Hepatocyte (in vitro differentiated cells): ENCODE measurements around the gene GAS6. TPM values are rescaled to one million over a fixed set of nuclear protein-coding genes. Genes with fewer than 3 reads are reported as not detected.

Source experiments
- DNase-seq: peaks from one replicate; pipeline ENCODE4 v3.0.0-alpha.2; 2016; ENCODE audit warnings: low spot score
- H2AFZ ChIP-seq: fragments of 200-600 bp; sonication (generic); 2 replicates; pipeline ENCODE4 v1.6.0; 2016; ENCODE audit warnings: antibody characterized with exemption, mild to moderate bottlenecking
- H3K27ac ChIP-seq: fragments of 200-600 bp; sonication (generic); 2 replicates; pipeline ENCODE4 v1.5.1; 2016; ENCODE audit warnings: mild to moderate bottlenecking
- H3K27me3 ChIP-seq: fragments of 200-600 bp; sonication (generic); 2 replicates; pipeline ENCODE4 v1.6.1; 2016
- H3K36me3 ChIP-seq: fragments of 200-600 bp; sonication (generic); replicated peaks from 2 replicates; pipeline ENCODE4 v1.5.1; 2016; ENCODE audit warnings: low read depth; ENCODE audit not compliant: insufficient read depth
- H3K4me1 ChIP-seq: fragments of 200-600 bp; sonication (generic); 2 replicates; pipeline ENCODE4 v1.5.1; 2016; ENCODE audit warnings: mild to moderate bottlenecking, moderate library complexity; ENCODE audit not compliant: insufficient read depth
- H3K4me2 ChIP-seq: fragments of 200-600 bp; sonication (generic); 2 replicates; pipeline ENCODE4 v1.6.0; 2016
- H3K4me3 ChIP-seq: fragments of 200-600 bp; sonication (generic); 2 replicates; pipeline ENCODE4 v1.5.1; 2016; ENCODE audit warnings: mild to moderate bottlenecking
- H3K79me2 ChIP-seq: fragments of 200-600 bp; sonication (generic); 2 replicates; pipeline ENCODE4 v1.6.0; 2017; ENCODE audit warnings: mild to moderate bottlenecking
- H3K9me2 ChIP-seq: fragments of 200-600 bp; sonication (generic); replicated peaks from 2 replicates; pipeline ENCODE4 v1.6.0; 2017; ENCODE audit warnings: mild to moderate bottlenecking; ENCODE audit not compliant: insufficient read depth
- H3K9me3 ChIP-seq: fragments of 200-600 bp; sonication (generic); 2 replicates; pipeline ENCODE4 v1.5.1; 2016; ENCODE audit warnings: low read depth, mild to moderate bottlenecking
- H4K20me1 ChIP-seq: fragments of 200-600 bp; sonication (generic); 2 replicates; pipeline ENCODE4 v1.6.0; 2016; ENCODE audit warnings: mild to moderate bottlenecking; ENCODE audit not compliant: insufficient read depth, poor library complexity, severe bottlenecking
- CTCF ChIP-seq: fragments of 200-600 bp; sonication (generic); IDR thresholded peaks from 2 replicates; pipeline ENCODE4 v1.5.1; 2016; ENCODE audit warnings: antibody characterized with exemption, mild to moderate bottlenecking; ENCODE audit not compliant: poor library complexity
- EZH2 ChIP-seq: fragments of 200-600 bp; sonication (generic); IDR thresholded peaks from 2 replicates; pipeline ENCODE4 v1.6.1; 2016; ENCODE audit warnings: antibody characterized with exemption, mild to moderate bottlenecking, borderline replicate concordance
- EZH2phosphoT487 ChIP-seq: fragments of 200-600 bp; sonication (generic); IDR thresholded peaks from one replicate; pipeline ENCODE4 v1.6.1; 2018; ENCODE audit warnings: antibody characterized with exemption, mild to moderate bottlenecking, low read depth, moderate library complexity; ENCODE audit not compliant: unreplicated experiment, severe bottlenecking
- WGBS: methylation state at CpG from one replicate; pipeline ENCODE4 v1.1.6; 2016; ENCODE audit warnings: low lambda C conversion rate; ENCODE audit errors: missing lambda C conversion rate; 5-methylcytosine and 5-hydroxymethylcytosine counted together
- polyA plus RNA-seq: library from polyadenylated mRNA; unstranded; fragments of >200 nt; fragmentation: Nextera tagmentation; extraction: Ambion mirVana; gene quantifications from 2 replicates; pipeline ENCODE4 v1.2.1, GENCODE V29; 2016
- total RNA-seq: library from RNA; depleted of rRNA; stranded (reverse); fragments of >200 nt; gene quantifications from 2 replicates; pipeline ENCODE4 v1.2.3, GENCODE V29; 2014

The GAS6 gene
- total and polyA plus RNA-seq, 2 experiments from 2014 or later, result 70.0 to 146 TPM

- 87% methylated on average over 3 of the region's 3 CpGs for WGBS
- Histone ChIP-seq H3K4me2 (no peak overlapping the region), H3K36me3 (no peaks in the 10 kb centered on the region), H3K4me1 (peaks cover 20% of the 10 kb centered on the region), H3K27ac (no peak overlapping the region), H3K4me3 (no peak overlapping the region), H3K9me2 (no peaks in the 10 kb centered on the region), H3K27me3 (no peaks in the 10 kb centered on the region), H2AFZ (no peak overlapping the region), H4K20me1 (no peaks in the 10 kb centered on the region), H3K9me3 (no peaks in the 10 kb centered on the region), H3K79me2 (peaks cover 45% of the 10 kb centered on the region)
- no peak for DNase-seq
- TF ChIP-seq EZH2 (no peak), CTCF (no peak), EZH2phosphoT487 (no peak)
Measured at GRCh38 chr13:113849546-113849945, 14.3 kb downstream of the GAS6 start.

- Histone ChIP-seq H3K4me2 (no peak overlapping the region), H3K4me1 (peaks cover 12% of the 10 kb centered on the region), H2AFZ (no peak overlapping the region), H3K27me3 (no peaks in the 10 kb centered on the region), H3K27ac (no peak overlapping the region), H3K9me2 (no peaks in the 10 kb centered on the region), H3K4me3 (no peak overlapping the region), H4K20me1 (no peaks in the 10 kb centered on the region), H3K79me2 (peaks cover 39% of the 10 kb centered on the region), H3K36me3 (no peaks in the 10 kb centered on the region), H3K9me3 (no peaks in the 10 kb centered on the region)
- WGBS, result 93% methylated on average over 18 of the region's 18 CpGs
- no peak for TF ChIP-seq EZH2phosphoT487
- TF ChIP-seq CTCF, result no peak
- TF ChIP-seq EZH2, result no peak
- no peak for DNase-seq
Measured at GRCh38 chr13:113848431-113849260, 15.2 kb downstream of the GAS6 start.

GRCh38 chr13:113848020-113848419 lies 15.9 kb downstream of the GAS6 start:
- Histone ChIP-seq H3K27ac (no peak overlapping the region), H3K4me2 (no peak overlapping the region), H3K36me3 (no peaks in the 10 kb centered on the region), H3K4me1 (peaks cover 6% of the 10 kb centered on the region), H3K9me2 (no peaks in the 10 kb centered on the region), H3K27me3 (no peaks in the 10 kb centered on the region), H3K9me3 (no peaks in the 10 kb centered on the region), H3K4me3 (no peak overlapping the region), H2AFZ (no peak overlapping the region), H4K20me1 (no peaks in the 10 kb centered on the region), H3K79me2 (peaks cover 36% of the 10 kb centered on the region)
- no peak for DNase-seq
- no peak for TF ChIP-seq EZH2
- 95% methylated on average over 8 of the region's 8 CpGs for WGBS

- no peak overlapping the region for H3K4me2 ChIP-seq
- H3K9me3 ChIP-seq, result no peaks in the 10 kb centered on the region
- H3K27me3 ChIP-seq, result no peaks in the 10 kb centered on the region
- no peaks in the 10 kb centered on the region for H3K36me3 ChIP-seq
- H3K27ac ChIP-seq, result no peak overlapping the region
- no peaks in the 10 kb centered on the region for H4K20me1 ChIP-seq
- TF ChIP-seq EZH2phosphoT487 (no peak), CTCF (no peak), EZH2 (no peak)
- H3K4me3 ChIP-seq, result no peak overlapping the region
- H3K9me2 ChIP-seq, result no peaks in the 10 kb centered on the region
- DNase-seq, result no peak
- WGBS, result 93% methylated on average over 28 of the region's 28 CpGs
- no peaks in the 10 kb centered on the region for H3K4me1 ChIP-seq
- no peak overlapping the region for H2AFZ ChIP-seq
- H3K79me2 ChIP-seq, result peaks cover 28% of the 10 kb centered on the region
Measured at GRCh38 chr13:113846636-113847318, 17.1 kb downstream of the GAS6 start.
